ENCODE measurements around the gene NPAS1.

The NPAS1 gene

GRCh38 chr19:47058621-47059022 is 39.0 kb downstream of the NPAS1 start:
- no peak for DNase-seq (ENCODE audit: low read depth)
- no peak for TF ChIP-seq CTCF (conservative IDR thresholded peaks at IDR 0.05; ENCODE audit: low read depth, low read length)
- H3K4me3 ChIP-seq (ENCODE audit: low read depth, low read length): no peak overlapping the region

- TF ChIP-seq CTCF (conservative IDR thresholded peaks at IDR 0.05; ENCODE audit: low read depth, low read length): no peak
- DNase-seq (ENCODE audit: low read depth): no peak
- no peak overlapping the region for H3K4me3 ChIP-seq (ENCODE audit: low read depth, low read length)
These were observed 44.2 kb downstream of the NPAS1 start for GRCh38 chr19:47063874-47064273.

GRCh38 chr19:47065242-47065641 is 45.6 kb downstream of the NPAS1 start:
- no peak for DNase-seq (ENCODE audit: low read depth)
- TF ChIP-seq CTCF (conservative IDR thresholded peaks at IDR 0.05; ENCODE audit: low read depth, low read length): no peak
- no peak overlapping the region for H3K4me3 ChIP-seq (ENCODE audit: low read depth, low read length)

GRCh38 chr19:47066376-47067214 is 47.0 kb downstream of the NPAS1 start:
- no peak for DNase-seq (ENCODE audit: low read depth)
- no peak for TF ChIP-seq CTCF (conservative IDR thresholded peaks at IDR 0.05; ENCODE audit: low read depth, low read length)
- H3K4me3 ChIP-seq (ENCODE audit: low read depth, low read length): no peak overlapping the region

GRCh38 chr19:47067215-47067847 is 47.7 kb downstream of the NPAS1 start:
- H3K4me3 ChIP-seq (ENCODE audit: low read depth, low read length): no peak overlapping the region
- TF ChIP-seq CTCF (conservative IDR thresholded peaks at IDR 0.05; ENCODE audit: low read depth, low read length): no peak
- no peak for DNase-seq (ENCODE audit: low read depth)

- no peak overlapping the region for H3K4me3 ChIP-seq (ENCODE audit: low read depth, low read length)
- TF ChIP-seq CTCF (conservative IDR thresholded peaks at IDR 0.05; ENCODE audit: low read depth, low read length): no peak
- DNase-seq (ENCODE audit: low read depth): no peak
These were observed 48.6 kb downstream of the NPAS1 start for GRCh38 chr19:47068246-47068645.

Data from choroid plexus epithelial cell (primary cell).